OCI-LY3 (cell line): ENCODE measurements around the gene PLEKHG3.

Source experiments
- EZH2phosphoT487 ChIP-seq: fragments of 200-600 bp; shearing (Covaris generic); IDR thresholded peaks from 2 replicates; pipeline ENCODE4 v1.6.1; 2018; ENCODE audit warnings: antibody characterized with exemption, mixed run types, low read depth
- TF ChIP-seq, protein P1 (sequence below): fragments of 200-600, 300-600 bp; sonication (generic); IDR thresholded peaks from 2 replicates; pipeline ENCODE4 v1.5.1; 2014; ENCODE audit warnings: antibody characterized with exemption, low read length, low read depth

DNA sequence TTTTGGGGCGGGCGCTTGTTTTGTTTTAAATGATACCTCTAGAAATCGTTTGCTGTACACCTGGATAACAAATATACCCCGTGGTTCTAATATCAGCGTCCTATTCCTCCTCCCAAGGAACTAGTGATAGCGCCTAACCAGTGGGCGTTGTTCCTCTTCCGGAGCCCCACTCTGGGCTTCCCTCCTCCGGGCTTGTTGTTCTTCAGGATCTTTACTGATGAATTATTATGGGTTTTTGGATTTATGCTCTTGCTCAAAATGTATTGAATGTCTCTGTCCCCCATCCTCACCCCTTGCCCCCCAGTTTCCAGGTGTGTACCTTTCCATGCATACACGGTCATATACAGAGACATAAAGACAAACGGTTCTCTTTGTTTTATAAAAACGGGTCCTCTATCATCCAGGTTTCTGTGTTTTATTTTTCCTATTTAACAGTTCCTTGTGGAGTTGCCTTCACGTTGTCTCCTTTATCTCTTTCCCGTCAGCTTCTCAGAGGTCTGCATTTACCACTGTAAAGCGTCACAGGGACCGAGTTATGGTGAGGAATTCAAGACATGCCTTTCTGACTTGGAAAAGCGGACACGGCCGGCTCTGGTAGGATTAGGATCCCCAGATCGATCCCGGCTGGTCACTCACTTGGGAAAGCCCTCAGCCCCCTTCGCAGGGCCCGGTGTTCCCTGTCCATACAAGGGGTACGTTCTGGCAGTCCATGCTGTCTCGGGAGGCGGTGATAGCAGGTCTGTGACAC is 655 bp upstream of the PLEKHG3 start:
- TF ChIP-seq, protein P1, sequence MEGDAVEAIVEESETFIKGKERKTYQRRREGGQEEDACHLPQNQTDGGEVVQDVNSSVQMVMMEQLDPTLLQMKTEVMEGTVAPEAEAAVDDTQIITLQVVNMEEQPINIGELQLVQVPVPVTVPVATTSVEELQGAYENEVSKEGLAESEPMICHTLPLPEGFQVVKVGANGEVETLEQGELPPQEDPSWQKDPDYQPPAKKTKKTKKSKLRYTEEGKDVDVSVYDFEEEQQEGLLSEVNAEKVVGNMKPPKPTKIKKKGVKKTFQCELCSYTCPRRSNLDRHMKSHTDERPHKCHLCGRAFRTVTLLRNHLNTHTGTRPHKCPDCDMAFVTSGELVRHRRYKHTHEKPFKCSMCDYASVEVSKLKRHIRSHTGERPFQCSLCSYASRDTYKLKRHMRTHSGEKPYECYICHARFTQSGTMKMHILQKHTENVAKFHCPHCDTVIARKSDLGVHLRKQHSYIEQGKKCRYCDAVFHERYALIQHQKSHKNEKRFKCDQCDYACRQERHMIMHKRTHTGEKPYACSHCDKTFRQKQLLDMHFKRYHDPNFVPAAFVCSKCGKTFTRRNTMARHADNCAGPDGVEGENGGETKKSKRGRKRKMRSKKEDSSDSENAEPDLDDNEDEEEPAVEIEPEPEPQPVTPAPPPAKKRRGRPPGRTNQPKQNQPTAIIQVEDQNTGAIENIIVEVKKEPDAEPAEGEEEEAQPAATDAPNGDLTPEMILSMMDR, result no peak
- TF ChIP-seq EZH2phosphoT487, result no peak
